ENCODE data around the gene DDIT3. TPM values are rescaled to one million over a fixed set of nuclear protein-coding genes. Genes with fewer than 3 reads are reported as not detected.

Gene DDIT3
- total and polyA plus RNA-seq, 2 of the 8 experiments (the other 6 are each of a cell fraction or from before 2014, with no cell fraction given), result 4.9 to 5.7 TPM

DNA sequence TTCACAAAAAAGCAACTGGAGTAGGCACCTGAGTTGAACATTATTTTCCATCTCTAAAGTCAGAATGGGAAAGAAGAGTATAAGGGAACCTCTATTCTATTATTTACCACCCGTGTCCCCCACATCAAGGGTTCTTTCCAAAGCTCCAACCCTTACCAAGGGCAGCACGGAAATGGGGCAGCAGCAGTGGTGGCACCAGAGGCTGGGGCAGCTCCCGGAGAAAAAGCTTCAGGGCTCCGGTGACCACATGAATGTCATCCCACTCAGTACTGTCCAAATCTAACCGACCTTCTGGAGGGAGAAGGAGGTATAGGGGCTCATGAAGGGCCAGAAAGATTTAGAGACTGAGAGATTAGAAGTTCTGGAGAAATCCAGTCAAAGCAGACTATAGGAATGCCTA, 46.4 kb downstream of the DDIT3 start (continued):
- TF ChIP-seq, protein P1, sequence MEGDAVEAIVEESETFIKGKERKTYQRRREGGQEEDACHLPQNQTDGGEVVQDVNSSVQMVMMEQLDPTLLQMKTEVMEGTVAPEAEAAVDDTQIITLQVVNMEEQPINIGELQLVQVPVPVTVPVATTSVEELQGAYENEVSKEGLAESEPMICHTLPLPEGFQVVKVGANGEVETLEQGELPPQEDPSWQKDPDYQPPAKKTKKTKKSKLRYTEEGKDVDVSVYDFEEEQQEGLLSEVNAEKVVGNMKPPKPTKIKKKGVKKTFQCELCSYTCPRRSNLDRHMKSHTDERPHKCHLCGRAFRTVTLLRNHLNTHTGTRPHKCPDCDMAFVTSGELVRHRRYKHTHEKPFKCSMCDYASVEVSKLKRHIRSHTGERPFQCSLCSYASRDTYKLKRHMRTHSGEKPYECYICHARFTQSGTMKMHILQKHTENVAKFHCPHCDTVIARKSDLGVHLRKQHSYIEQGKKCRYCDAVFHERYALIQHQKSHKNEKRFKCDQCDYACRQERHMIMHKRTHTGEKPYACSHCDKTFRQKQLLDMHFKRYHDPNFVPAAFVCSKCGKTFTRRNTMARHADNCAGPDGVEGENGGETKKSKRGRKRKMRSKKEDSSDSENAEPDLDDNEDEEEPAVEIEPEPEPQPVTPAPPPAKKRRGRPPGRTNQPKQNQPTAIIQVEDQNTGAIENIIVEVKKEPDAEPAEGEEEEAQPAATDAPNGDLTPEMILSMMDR (IDR thresholded peaks at IDR 0.05; ENCODE audit: control extremely low read depth in 1 of 3, insufficient read depth in 1 of 3, low read depth in 1 of 3, low read length in 3 of 3), result no peak
- TF ChIP-seq KDM5A (IDR thresholded peaks at IDR 0.05; ENCODE audit: low read length) (no peak), EZH2 (IDR thresholded peaks at IDR 0.05; ENCODE audit: low read depth, low read length, severe bottlenecking) (no peak), FOSL1 (IDR thresholded peaks at IDR 0.05; ENCODE audit: insufficient read depth, low read depth, low read length) (no peak), SRF (IDR thresholded peaks at IDR 0.05; ENCODE audit: low read depth, low read length) (no peak)

All from H1 (cell line).